ENCODE measurements around the gene TEKT3. TPM values are rescaled to one million over a fixed set of nuclear protein-coding genes. Genes with fewer than 3 reads are reported as not detected.

The TEKT3 gene
- total RNA-seq, 4 donors from 2014 or later: 0.41 to 0.48 TPM; not detected in 2

DNA sequence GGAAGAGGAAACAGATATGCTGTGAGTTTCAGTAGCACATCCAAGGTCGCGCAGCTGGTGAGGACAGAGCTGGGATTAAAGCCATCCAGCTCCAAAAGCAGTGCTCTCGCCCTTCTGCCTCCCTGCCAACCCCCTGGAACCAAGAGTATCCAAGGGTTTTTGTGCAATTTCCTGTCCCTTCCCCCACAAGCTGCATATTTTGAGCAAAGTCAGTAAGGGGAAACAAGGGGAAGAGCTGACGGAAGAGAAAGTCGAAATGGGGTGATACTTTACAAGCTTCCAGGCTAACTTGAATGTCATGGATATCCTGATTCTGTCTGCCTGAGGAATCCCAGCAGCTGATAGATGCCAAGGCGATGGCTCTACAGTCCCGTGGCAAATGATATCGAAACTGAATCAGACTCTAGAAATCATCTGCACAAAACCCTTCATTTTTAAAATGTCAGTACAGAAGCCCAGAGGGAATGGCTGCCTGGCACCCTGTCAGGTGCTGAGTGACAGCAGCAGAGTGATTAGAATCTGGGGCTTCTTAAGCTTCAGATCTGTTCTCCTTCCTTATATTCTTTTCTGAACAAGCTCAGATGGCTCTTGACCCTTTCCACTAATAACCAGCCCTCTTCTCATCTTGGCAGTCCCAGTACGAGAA is 42.9 kb upstream of the TEKT3 start:
- TF ChIP-seq EP300 (IDR thresholded peaks at IDR 0.05; ENCODE audit: low read depth) (no peak), POLR2A (IDR thresholded peaks at IDR 0.05) (no peak), POLR2AphosphoS5 (IDR thresholded peaks at IDR 0.05) (no peak)
- TF ChIP-seq, protein P1, sequence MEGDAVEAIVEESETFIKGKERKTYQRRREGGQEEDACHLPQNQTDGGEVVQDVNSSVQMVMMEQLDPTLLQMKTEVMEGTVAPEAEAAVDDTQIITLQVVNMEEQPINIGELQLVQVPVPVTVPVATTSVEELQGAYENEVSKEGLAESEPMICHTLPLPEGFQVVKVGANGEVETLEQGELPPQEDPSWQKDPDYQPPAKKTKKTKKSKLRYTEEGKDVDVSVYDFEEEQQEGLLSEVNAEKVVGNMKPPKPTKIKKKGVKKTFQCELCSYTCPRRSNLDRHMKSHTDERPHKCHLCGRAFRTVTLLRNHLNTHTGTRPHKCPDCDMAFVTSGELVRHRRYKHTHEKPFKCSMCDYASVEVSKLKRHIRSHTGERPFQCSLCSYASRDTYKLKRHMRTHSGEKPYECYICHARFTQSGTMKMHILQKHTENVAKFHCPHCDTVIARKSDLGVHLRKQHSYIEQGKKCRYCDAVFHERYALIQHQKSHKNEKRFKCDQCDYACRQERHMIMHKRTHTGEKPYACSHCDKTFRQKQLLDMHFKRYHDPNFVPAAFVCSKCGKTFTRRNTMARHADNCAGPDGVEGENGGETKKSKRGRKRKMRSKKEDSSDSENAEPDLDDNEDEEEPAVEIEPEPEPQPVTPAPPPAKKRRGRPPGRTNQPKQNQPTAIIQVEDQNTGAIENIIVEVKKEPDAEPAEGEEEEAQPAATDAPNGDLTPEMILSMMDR (IDR thresholded peaks at IDR 0.05): no peak
- Histone ChIP-seq H3K4me1 (peaks cover 0 to 7% (median 2%) of the 10 kb centered on the region in 4 donors), H3K27ac (peak overlapping the region; percentile 42 to 69 (median 50)), H3K27me3 (no peaks in the 10 kb centered on the region), H3K9me3 (no peaks in the 10 kb centered on the region), H3K4me3 (no peak overlapping the region), H3K36me3 (no peaks in the 10 kb centered on the region)
- intact Hi-C loops (cut with DNase I; ENCODE audit: low total_unique reads) (no loop called here), in situ Hi-C loops (cut with MboI; ENCODE audit: low pct_ligation_motif_present in 1 of 4, low pct_unique_long_range_greater_than_20kb in 1 of 4, low sequenced_read_pairs in 3 of 4) (no loop called here)
- DNase-seq: peak; percentile 28
- WGBS, 2 donors (ENCODE audit: low coverage in 1 of 2): 61 to 73% methylated on average over 6 to 9 of the region's 9 CpGs

DNA sequence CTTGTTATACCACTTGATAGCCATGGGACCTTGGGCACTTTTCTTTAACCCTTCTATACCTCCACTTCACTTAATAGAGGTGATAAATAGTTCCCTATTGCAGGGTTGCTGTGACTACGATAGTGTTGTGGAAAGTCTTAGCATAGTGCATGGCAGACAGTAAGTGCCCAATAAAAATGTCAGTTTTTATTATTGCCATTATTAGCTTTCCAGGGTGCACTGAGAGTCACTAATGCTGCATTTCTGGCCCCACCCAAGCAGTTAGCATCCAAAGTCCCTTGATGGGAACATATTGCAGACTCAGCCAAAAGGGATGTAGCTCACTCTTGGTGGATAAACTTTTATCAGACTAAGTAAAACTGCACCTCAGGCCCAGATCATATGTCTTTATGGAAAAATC is 41.5 kb upstream of the TEKT3 start:
- 67 to 71% methylated on average over 1 of the region's 1 CpG for WGBS, 2 donors (ENCODE audit: low coverage in 1 of 2)
- no peak overlapping the region for H3K4me3 ChIP-seq
- H3K27ac ChIP-seq: no peak overlapping the region
- no peaks in the 10 kb centered on the region for H3K36me3 ChIP-seq
- TF ChIP-seq, protein P1 (IDR thresholded peaks at IDR 0.05): no peak
- TF ChIP-seq POLR2AphosphoS5 (IDR thresholded peaks at IDR 0.05) (peak in 1 of 3 donors; percentile 20), POLR2A (IDR thresholded peaks at IDR 0.05) (no peak)
- intact Hi-C loops (cut with DNase I; ENCODE audit: low total_unique reads) (no loop called here), in situ Hi-C loops (cut with MboI; ENCODE audit: low pct_ligation_motif_present in 1 of 4, low pct_unique_long_range_greater_than_20kb in 1 of 4, low sequenced_read_pairs in 3 of 4) (no loop called here)
- no peaks in the 10 kb centered on the region for H3K27me3 ChIP-seq
- H3K9me3 ChIP-seq: no peaks in the 10 kb centered on the region
- peaks cover 0 to 7% (median 2%) of the 10 kb centered on the region in 4 donors for H3K4me1 ChIP-seq
- DNase-seq: no peak

DNA sequence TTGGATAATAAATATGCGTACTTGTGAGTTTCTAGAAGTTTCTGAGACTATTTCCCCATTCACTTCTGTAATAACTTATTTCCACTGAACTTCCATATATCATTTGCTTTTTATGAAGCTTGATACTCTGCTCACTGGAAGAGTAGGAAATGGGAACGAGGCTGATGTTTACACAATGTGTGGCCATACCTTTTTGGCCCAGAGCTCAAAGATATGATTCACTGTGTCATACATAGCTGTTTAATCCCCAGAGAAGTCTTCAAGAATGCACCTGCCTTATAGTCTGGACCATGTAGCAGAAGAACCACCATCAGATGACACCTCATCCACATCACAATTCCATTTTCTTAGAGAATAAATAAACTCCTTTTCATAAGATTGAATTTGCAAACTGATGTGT is 40.3 kb upstream of the TEKT3 start:
- Histone ChIP-seq H3K36me3 (no peaks in the 10 kb centered on the region), H3K27me3 (no peaks in the 10 kb centered on the region), H3K9me3 (no peaks in the 10 kb centered on the region), H3K4me3 (no peak overlapping the region), H3K27ac (no peak overlapping the region), H3K4me1 (peaks cover 0 to 17% (median 6%) of the 10 kb centered on the region in 4 donors)
- WGBS, 2 donors (ENCODE audit: low coverage in 1 of 2): 24 to 30% methylated on average over 2 of the region's 2 CpGs
- TF ChIP-seq POLR2A (IDR thresholded peaks at IDR 0.05) (no peak), EP300 (IDR thresholded peaks at IDR 0.05; ENCODE audit: low read depth) (no peak), POLR2AphosphoS5 (IDR thresholded peaks at IDR 0.05) (no peak)
- TF ChIP-seq, protein P1 (IDR thresholded peaks at IDR 0.05): no peak
- DNase-seq: no peak
- intact Hi-C loops (cut with DNase I; ENCODE audit: low total_unique reads): no loop called here
- in situ Hi-C loops (cut with MboI; ENCODE audit: low pct_ligation_motif_present in 1 of 4, low pct_unique_long_range_greater_than_20kb in 1 of 4, low sequenced_read_pairs in 3 of 4): no loop called here

DNA sequence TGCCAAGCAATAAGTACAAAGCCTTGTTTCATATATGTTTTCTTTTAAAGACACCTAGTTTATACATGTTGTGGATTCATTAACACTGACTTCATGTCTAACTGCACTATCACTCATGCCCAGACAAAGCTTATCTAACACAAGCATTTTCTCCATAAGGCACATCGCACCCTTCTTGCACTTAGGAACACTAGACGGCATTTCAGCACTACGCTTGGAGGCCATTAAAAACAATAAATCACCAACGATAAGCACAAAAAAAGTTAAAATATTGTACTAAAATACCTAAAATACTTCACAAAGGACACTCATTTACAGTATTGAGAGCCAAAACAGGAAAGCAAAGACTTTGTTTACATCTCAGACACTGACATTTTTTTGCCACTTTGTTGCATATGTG is 39.0 kb upstream of the TEKT3 start:
- in situ Hi-C loops (cut with MboI; ENCODE audit: low pct_ligation_motif_present in 1 of 4, low pct_unique_long_range_greater_than_20kb in 1 of 4, low sequenced_read_pairs in 3 of 4) (no loop called here), intact Hi-C loops (cut with DNase I; ENCODE audit: low total_unique reads) (no loop called here)
- Histone ChIP-seq H3K27me3 (no peaks in the 10 kb centered on the region), H3K9me3 (no peaks in the 10 kb centered on the region), H3K36me3 (no peaks in the 10 kb centered on the region), H3K27ac (no peak overlapping the region), H3K4me3 (no peak overlapping the region), H3K4me1 (peaks cover 0 to 15% (median 6%) of the 10 kb centered on the region in 4 donors)
- DNase-seq: no peak
- WGBS, 2 donors (ENCODE audit: low coverage in 1 of 2): 80 to 94% methylated on average over 4 of the region's 4 CpGs
- TF ChIP-seq, protein P1 (IDR thresholded peaks at IDR 0.05): no peak
- TF ChIP-seq POLR2AphosphoS5 (IDR thresholded peaks at IDR 0.05) (no peak), POLR2A (IDR thresholded peaks at IDR 0.05) (no peak), EP300 (IDR thresholded peaks at IDR 0.05; ENCODE audit: low read depth) (no peak)
